HG03139 (cell line): ENCODE data around the gene NADSYN1.

ENCODE experiments used
- ATAC-seq: cut with Tn5 transposase; IDR thresholded peaks from one replicate; pipeline ENCODE4 v1.9.1; 2021; ENCODE audit not compliant: unreplicated experiment

The NADSYN1 gene

DNA sequence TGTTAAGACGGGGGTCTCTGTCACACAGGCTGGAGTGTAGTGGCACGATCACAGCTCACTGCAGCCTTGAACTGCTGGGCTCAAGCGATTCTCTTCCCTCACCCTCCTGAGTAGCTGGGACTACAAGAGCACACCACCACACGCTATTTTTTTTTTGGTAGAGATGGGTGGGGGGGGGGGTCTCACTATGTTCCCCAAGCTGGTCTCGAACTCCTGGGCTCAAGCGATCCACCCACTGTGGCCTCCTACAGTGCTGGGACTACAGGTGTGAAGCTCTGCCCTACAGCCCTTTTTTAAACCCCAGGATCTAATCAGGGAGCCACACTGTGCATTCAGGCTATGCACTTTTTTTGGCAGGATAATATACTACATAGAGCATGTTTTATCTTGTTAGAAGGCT is 3.4 kb upstream of the NADSYN1 start:
- no peak for ATAC-seq

DNA sequence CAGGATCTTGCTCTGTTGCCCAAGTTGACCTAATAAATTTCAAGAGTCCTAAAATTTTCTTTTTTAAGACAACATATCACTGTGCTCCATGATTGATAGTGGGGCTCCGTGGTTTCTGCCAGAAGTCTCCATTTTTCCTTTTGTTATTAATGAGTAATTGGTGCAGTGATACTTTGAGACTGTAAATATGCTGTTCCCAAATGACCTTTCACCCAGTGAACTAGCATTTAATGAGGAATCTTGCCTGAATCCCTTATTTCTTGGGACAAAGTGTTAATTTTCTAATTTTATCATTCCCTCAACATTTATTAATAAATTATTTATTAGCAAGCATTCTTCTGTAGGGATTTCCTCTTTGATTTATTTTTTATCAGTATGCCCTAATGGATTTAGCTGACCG is 2.5 kb upstream of the NADSYN1 start:
- no peak for ATAC-seq

DNA sequence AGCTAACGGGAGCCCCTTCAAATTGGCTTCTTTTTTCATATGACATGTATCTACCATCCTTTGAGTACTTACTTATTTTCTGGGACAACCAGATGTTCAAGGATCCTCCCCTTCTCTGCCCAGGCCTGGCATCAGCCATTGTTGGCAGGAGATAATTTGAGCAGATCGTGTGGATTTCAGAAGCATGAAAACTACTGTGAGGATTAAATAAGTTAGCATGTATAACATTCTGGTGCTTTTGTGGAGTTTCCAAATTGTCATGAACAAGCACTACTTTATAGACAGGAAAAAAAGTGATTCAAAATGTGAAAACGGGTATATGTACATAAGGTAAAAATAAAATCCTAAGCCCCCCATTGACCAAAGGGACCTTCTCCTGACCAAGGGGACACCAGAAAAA is 2.1 kb upstream of the NADSYN1 start:
- no peak for ATAC-seq

DNA sequence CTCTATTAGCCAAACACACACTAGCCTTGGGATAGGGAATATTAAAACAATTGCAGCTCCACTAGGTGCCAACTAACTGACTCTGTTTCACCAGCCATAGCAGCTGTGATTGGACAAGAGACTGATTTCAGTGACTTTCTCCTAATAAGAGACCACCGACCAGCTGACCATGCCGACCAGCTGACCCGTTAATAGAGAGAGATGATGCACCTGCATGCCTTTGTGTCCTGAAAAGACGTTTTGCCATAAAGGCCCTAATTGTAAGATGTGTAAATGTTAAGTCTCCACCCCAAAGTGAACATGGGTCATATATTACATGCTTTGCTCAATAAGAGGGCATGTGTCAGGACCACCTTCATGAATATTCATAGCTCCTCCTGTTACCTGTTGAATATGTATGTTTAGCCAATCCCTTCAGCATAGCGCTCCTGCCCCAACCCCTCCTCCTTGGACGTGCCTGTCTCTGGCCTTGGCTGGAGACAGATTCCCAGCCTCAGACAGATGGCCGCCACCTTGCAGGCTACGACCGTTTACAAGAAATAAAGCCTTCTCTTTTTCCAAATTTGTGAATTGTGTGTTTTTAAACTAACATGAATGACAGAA is 1.3 kb upstream of the NADSYN1 start:
- ATAC-seq = no peak

DNA sequence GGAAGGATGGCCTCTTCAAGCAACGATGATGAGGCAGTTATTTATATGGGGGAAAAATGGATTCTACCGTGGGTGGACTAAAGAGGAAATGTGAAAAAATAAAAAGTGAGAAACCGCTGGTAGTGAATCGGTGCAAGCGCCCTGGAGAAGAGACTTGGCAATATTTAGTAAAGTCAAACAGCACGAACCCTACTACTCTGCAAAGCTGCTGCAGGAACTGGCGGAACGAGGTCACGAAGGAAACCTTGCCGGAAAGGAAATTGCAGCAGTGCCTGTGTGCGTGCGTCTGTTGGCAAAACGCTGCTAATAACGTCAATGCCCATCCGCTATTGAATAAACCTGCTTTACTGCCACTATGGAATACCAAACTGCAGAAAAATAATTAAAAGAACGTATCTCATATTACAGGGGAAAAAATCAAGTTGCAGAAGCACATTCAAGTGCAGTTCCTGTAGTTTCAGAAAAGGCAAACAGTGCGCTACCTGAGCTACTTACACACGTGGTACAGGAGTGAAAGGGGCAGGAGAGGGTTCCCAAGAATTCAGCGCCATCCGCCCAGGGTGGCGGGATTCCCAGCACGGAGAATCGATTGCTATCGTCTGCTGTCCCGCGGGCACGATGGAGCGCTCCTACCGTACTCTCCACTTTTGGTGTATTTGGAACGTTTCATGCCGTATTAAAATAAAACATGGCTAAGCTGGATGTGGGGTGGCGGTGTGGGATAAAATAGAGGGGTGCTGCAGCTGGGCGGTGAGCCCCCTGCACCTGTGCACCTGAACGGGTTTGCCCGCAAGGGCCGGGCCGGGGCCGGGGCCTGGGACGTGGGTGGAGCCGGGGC is 585 bp upstream of the NADSYN1 start:
- no peak for ATAC-seq

DNA sequence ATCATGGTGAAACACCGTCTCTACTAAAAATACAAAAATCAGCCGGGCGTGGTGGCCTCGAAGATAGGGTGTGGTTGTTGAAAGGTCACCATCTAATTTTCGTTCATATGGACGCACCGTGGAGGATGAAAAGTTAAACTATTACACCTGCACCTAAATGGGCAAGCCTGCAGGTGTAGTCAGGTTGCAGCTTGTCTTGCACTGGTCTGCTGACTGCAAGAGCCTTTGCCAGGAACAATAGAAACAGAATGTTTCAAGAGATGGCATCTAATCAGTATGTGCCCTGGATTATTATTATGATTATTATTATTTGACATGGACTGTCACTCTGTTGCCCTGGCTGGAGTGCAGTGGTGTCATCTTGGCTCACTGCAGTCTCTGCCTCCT is 908 bp downstream of the NADSYN1 start:
- no peak for ATAC-seq

DNA sequence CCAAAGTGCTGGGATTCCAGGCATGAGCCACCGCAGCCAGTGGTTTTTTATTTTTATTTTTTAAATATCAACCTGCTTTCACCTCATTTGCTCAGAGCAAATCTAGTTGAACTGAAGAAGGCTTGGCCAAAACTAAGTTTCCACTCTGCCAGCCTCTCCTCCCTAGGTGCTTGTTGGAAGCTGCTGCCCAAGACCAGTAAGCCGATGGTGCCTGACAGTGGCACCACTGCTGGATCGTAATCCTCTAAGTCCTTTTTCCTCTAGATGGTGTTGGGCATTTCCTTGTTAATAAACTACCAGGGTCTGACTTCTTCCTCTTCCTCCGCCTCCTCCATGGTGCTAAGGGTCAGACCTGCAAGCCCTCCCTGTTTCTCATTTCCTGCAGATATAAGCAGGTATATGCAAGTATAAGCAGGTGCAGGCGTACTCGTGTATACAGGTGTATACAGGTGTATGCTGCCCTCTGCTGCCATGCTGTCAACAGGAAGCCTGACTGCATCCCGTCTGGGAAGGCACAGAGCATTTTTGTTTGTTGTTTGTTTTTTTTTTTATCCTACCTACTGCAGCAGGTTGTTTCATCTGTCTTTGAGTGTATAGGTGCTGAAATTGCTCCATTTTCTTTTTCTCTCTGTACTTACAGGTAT is 1.6 kb downstream of the NADSYN1 start:
- ATAC-seq = no peak

DNA sequence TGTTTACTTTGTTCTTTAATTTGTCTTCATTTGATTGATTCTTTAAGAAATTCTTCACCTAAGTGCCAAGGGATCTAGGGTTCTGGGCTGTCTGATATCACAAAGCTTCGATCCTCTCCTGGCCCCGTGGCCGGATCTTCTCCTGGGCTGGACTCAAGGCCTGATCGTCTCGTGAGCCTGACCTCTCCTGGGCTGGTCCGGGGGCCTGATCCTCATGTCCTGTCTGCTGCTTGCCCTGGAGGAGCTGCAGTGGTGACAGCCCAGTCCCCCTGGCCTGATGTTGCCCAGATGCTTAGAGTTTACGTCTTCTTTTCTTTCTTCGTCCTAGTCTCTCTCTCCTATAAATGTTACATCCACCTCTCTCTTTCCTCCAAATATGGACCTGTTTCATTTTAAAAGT is 3.3 kb downstream of the NADSYN1 start:
- ATAC-seq = no peak

DNA sequence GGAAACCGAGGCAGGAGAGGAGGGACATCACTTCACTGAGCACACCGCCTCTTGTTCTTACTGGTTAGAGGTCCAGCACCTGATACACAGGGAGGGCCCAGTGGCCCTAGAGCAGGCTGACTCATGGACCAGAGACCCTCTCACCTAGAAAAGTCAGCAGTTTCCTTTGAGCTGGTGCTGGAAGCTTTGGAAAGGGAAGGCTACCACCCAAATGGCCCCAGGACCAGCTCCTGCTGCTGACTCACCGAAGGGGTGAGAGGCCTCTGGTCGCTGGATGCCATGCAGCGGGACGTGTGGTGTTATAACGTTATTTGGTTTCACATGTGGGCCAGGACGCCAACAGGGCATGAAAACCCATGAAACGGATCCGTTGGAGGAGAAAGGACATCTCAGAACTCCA is 3.8 kb downstream of the NADSYN1 start:
- ATAC-seq = no peak

DNA sequence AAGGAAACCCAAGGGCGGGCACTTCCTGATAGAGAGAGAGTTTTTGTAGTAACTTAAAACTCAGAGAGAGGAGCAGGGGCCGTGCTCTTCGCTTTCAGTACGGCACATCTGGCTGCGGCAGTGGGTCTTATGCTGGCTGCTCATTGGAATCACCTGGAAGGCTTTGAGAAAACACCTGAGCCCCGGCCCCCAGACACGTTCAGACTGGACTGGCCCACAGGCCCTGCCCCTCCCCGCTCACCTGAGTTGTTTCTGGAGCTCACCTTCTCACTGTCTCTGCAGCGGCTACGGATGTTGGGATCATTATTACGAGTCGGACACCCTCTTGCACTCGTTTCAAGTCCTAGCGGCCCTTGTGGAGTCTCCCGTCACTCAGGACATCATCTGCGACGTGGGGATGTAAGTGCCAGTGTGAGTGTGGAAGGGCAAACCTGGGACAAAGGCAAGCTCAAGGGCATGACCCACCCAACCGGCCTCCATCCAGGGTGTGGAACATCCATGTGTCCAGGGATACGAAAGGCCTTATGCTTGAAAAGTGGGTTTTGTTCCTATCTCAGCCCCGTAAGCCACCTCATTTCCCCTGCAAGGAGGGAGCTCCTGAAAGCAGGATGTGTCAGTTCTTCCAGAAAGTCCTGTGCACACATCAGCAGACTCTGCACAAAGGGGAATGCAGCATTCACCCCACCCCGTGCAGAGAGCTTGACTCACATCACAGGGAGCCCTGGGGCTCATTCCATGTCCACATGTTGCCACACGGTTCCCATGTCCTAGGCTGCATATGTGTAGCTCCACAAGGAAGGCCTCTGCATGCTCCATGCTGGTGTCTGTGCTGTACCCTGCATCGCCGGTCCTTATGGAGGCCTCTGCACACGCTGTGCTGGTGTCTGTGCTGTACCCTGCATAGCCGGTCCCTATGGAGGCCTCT is 5.4 kb downstream of the NADSYN1 start:
- ATAC-seq = no peak

DNA sequence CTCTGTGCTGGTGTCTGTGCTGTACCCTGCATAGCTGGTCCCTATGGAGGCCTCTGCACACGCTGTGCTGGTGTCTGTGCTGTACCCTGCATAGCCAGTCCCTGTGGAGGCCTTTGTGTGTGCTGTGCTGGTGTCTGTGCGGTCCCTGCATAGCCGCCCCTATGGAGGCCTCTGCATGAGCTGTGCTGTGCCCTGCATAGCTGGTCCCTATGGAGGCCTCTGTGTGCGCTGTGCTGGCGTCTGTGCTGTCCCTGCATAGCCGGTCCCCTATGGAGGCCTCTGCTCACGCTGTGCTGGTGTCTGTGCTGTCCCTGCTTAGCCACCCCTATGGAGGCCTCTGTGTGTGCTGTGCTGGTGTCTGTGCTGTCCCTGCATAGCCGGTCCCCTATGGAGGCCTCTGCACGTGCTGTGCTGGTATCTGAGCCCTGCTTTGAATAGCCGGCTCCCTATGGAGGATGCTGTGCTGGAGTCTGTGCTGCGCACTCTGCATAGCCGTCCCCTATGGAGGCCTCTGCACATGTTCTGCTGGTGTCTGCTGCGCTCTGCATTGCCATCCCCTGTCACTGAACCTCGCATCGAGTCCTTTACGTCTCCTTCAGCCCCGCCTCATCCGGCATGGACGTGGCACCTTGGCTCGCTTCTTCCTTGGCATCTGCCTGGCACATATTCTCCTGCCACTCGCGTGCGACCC is 6.2 kb downstream of the NADSYN1 start:
- ATAC-seq = no peak

DNA sequence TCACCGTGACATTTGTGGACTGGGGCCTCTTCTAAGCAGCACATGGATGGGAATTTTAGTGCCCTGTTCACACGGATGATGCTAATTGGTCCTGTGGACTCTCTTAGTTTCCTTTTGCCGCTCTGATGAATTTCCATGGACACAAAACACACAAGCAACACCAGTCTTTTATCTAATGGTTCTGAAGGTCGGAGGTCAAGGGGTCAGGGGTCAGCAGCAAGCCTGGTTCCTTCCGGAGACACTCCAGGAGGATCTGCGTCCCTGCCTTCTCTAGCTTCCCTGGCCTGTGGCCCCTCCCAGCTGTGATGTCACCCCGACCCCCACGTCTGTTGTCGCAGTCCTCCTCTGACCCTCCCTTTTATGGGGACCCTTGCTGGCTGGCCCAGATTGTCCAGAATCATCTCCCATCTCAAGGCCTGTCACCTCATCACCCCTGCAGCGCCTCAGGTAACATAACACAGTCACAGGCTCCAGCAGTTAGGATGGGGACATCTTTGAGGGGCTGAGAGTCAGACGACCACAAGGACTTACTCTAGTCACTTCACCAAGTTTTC is 6.8 kb downstream of the NADSYN1 start:
- no peak for ATAC-seq

DNA sequence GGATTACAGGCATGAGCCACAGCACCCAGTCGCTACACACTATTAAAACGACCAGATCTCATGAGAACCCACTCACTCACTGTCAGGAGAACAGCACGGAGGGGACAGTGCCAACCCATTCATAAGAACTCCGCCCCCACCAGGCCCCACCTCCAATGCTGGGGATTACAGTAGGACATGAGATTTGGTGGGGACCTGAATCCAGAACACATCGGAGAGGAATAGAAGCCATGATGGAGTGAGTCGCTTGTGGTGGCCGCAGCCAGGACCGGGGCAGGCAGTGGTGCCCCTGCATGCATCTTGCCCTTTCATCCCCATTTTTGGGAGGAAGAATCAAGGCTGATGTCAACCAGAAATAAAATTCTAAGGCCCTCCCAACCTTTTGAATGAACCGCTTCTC is 8.7 kb downstream of the NADSYN1 start:
- no peak for ATAC-seq

DNA sequence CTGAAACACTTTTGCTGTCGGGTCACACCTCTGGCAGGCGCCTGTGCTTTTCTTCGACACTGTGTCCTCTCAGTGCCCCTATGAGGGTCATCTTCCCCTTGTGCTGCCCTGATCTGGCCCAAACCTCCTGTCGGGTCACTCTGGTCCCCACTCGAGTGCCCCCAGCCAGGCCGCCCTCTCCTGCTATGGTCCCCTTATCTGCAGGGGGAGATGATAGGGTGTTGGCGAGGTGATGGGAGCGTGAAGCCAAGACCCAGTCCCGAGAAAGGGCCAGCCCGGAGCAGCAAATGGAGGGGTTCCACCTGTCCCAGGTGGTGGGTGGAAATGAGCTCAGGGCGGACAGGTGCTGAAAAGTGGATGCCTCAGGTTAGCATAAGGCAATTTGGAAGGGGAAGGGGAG is 9.7 kb downstream of the NADSYN1 start:
- no peak for ATAC-seq

DNA sequence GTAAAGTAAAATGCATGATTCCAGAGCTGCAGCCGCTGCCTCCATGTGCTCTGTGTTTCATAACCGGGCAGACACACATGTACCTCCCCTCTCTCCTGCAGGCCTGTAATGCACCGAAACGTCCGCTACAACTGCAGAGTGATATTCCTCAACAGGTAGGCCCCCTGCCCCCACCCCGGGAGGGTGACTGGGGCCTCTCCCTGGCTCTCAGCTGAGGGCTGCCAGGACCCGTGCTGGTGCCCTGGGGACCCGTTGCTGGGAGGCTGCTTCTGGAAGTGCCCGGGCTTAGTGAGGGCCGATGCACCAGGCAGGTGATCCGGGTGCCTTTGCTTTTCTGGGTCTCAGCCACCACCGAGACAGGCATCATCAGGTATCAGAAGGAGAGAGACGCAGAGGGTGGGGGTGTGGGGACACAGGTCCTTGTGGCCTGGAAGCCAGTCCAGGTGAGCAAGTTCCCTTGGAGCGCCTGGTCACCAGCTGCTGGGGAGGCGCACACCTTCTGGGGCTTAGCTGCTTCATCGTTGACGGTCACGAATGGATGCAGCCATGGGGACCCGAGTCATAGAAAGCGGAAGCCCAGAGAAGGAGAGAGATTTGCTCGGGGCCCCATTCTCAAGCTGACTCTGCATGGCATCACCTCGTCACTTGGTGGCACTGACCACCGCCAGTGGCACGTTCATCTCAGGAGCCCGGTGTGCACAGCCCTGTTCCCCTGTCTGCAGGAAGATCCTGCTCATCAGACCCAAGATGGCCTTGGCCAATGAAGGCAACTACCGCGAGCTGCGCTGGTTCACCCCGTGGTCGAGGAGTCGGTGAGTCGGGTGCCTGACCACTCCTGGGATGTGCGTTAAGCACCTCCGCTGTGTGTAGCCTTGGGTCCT is 10.6 kb downstream of the NADSYN1 start:
- ATAC-seq = no peak

DNA sequence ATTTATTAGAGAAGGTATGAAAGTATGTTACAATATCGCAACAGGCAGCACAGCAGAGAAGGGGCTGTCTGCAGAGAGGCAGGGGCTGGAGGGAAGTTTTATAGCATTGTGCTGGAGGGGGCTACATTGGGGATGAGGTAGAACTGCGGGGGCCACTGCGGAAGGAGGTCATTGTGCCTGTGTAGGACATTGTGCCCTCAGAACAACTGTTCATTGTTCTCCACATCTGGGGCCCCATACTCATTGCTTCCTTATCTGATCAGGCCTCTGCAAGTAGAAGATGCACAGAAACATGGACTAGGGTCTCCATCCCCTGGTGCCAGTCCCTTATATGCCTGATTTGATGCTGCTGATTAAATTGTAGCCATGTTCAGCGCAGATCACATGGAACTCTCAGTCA is 12.1 kb downstream of the NADSYN1 start:
- no peak for ATAC-seq

DNA sequence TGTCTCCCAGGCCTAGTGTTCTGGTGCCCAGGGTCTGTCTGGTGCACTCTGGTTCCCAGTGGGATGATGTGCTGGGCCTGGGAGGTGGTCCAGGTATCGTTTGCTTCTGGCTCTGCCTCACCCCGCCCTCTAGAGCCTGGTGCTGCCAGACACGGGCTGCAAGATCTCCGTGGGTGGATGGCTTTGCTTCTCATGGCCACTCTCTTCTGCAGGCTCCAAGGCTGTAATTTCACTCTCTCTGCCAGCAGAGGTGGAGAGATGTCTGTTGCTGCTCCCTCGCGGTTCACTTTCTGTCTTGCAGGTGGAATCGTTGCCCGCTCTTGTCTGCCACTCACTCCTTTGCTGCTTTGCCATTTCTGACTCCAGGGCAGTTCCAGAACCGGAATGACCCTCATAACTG is 13.4 kb downstream of the NADSYN1 start:
- ATAC-seq = no peak

DNA sequence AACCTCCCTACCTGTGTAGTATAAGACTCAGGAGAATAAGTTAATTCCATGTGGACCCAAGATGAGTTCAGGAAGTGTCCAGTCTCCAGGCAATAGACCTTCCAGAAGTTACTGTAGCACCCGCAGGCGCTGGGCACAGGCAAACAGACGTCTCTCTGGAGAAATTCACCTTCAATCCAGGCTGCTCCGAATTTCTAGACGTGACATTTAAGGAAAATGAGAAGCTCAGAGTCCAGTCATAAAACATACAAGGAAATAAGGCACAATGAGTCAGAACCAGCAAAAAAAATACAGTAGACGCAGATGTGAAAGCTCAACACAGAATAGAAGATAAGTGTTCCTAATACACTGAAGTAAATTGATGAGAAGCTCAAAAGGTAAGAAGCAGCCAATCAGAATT is 14.2 kb downstream of the NADSYN1 start:
- no peak for ATAC-seq

DNA sequence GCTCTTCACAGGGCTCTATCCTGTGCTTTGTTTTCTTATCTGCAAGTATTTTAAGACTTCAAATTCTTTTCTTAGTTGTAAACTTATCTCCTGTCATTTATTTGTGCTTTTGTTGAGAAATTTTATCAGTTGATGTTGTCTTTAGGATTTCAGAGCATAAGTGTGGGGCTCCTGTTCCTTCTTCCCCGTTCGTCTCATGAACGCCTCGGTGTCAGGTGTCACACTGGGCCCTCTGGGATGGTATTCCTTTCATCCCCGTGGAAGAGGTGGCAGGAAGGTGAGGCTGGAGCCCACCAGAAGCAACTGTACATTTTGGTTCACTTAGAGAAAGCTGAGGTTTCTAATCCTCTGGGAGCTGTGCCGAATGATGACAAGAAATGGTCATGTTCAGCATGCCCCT is 17.9 kb downstream of the NADSYN1 start:
- ATAC-seq = no peak
